Activated naive CD8-positive, alpha-beta T cell treated with anti-CD3 and anti-CD28 coated beads, Interleukin-2, amount 50 U/mL, for 16 hours (primary cell): Measurements from ENCODE around the gene CCDC152.

Experiments
- DNase-seq: peaks from one replicate; pipeline ENCODE4 v3.0.0-alpha.2; 2020; ENCODE audit warnings: low read depth, low spot score

The CCDC152 gene

DNA sequence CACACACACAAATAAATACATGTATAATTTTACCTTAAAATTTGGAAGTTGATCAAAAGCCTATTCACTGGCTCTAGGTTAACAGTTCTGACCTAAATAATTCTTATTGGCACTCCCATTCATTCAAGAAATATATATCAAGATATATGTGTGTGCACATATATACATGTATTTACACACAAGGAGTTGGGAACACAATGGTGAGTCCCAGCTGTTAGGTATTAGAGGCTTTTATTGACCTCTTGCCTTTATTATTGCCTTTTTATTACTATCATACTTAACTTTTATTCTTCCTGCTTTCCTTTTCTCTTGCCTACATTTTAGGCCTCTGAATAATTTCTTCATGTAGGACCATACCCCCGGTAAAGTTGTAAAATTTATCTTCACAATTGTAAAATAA is 25.0 kb downstream of the CCDC152 start:
- no peak for DNase-seq

DNA sequence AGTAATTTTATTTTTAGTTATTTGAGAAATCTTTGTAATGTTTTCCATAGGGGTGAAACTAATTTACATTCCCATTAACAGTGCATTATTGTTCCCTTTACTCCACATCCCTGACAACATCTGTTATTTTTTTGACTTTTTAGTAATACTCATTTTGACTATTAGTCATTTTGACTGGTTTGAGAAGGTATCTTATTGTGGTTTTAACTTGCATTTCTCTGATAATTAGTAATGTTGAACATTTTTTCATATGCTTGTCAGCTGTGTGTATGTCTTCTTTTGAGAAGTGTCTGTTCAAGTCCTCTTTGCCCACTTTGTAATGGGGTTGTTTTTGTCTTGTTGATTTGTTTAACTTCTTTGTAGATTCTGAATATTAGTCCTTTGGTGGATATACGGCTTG is 27.5 kb downstream of the CCDC152 start:
- DNase-seq: no peak

DNA sequence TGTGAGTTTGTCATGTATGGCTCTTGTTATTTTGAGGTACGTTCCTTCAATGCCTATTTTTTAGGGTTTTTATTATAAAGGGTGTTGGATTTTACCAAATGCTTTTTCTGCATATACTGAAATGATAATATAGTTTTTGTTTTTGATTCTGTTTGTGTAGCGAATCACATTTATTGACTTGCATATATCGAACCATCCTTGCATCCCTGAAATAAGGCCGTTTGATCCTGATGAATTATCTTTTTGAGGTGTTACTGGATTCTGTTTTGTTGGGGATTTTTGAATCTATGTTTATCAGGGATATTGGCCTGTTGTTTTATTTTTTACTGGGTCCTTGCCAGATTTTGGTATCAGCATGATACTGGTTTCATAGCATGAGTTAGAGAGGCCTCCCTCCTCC is 29.1 kb downstream of the CCDC152 start:
- no peak for DNase-seq

DNA sequence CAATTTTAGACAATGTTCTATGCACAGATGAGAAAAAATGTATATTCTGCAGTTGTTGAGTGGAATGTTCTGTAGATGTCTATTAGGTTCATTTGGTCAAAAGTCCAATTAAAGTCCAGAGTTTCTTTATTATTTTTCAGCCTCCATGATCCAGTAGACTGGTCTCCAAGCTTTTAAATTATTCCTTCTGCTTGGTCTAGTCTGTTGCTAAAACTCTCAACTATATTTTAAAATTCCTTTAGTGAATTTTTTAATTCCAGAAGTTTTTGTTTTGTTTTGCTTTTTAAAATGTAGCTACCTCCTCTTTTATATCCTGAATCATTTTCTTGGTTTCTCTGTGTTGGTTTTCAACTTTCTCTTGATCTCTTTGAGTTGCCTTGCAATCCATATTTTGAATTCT is 30.5 kb downstream of the CCDC152 start:
- DNase-seq: no peak

DNA sequence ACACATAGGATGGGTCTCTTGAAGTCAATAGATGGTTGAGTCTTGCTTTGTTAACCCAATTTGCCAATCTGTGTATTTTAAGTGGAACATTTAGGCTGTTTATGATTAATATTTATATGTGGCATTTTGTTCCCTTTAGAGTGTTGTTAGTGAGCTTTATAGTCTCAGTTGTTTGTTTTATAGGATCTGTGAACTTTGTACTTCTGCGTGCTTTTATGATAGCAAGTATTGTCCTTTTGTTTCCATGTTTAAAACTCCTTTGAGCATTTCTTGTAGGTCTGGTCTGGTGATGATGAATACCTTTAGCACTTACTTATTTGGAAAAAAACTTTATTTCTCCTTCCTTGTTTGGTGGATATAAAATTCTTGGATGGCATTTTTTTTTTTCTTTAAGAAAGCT is 31.2 kb downstream of the CCDC152 start:
- no peak for DNase-seq

DNA sequence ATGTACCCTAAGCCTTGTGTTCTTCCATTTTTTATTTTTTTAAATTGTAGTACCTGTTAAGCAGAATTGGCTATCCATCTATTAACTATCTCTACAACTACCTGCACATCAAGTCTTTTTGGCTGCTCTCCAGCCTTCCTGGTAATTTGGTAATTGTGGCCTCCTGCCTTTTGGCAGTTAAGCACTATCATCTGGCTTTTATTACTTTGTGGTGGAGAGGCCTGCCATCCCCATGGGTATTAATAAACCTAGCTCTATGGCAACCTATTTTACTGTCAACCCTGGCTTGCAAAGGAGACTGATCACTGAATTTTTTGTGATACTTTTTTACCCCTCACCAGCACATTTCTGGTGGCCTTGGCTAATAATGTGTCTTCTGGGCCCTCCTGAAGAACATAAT is 34.5 kb downstream of the CCDC152 start:
- DNase-seq: no peak

DNA sequence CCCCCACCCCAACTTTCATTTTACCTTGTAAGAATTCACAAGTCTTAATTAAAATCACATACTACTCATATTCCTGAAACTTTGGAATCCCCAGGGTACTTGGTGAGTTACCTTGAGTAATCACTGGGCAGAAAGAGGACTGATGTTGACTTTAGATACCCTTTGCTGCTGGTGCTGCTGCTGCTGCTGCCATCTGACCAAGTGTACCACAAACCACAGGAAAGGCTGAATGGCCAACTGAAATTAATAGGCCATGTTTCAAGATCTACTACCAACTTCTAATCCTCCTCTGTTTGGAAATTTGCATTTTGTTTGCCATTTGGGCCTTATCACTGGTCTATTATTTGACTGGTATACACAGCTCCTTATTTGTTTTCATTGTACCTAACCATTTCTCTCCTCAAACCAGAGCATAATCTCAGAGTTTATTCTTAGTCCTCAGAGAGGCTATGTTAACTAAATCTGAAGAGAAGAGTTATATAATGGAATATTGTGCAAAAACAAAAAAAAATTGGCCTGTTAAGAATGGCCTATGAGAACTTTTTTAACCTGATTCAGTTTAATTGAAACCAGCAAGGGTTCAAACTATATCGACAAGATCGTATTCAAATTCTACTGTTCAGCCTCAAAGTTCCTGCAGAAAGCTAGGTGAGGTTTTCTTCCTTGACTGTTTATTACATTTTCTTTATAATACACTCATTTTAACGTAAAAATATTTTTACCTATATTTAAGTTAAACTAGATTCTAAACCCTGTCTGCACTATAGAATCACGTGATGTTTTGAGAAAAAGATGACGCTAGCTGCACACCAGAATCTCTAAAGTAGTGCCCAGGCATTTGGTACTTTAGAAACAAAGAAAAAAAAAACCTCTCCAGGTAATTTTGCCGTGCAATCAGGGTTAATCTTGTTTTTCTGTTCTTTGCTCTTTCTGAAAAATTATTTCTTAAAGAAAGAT is 41.9 kb downstream of the CCDC152 start:
- no peak for DNase-seq

DNA sequence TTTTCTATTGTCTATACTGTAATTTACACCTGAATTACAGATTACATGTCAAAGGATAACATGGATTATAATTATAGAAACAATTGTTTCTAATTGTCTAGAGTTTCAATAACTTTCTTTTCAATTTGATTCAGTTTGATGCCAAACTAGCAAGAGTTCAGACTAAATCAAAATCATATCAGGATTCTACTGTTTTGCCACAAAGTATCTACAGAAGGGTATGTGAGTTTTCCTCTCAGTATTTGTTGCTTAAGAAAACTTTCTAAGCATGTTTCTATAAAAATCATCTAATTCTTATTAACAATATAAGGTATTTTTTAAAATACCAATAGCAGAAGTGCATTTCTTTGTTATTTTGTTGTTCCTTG is 42.6 kb downstream of the CCDC152 start:
- no peak for DNase-seq

DNA sequence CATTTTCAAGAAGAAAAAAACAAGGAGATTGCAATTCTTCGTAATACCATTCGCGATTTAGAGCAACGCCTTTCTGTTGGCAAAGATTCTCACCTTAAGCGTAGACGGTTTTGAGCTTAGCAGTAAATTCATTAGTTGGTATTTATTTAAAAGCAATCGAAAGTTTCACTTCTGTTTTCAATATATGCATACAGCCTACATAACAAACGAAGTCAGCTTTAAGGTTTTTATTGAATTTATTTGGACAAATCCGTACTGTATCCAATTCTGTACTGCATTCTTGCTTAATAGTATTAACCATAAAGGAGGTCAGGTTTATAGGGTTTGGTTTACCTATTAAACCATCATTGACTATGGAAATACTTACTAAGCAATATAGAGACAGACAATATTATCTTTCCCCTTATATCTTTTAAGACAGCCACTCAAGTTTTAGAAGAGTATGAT is 43.1 kb downstream of the CCDC152 start:
- no peak for DNase-seq

DNA sequence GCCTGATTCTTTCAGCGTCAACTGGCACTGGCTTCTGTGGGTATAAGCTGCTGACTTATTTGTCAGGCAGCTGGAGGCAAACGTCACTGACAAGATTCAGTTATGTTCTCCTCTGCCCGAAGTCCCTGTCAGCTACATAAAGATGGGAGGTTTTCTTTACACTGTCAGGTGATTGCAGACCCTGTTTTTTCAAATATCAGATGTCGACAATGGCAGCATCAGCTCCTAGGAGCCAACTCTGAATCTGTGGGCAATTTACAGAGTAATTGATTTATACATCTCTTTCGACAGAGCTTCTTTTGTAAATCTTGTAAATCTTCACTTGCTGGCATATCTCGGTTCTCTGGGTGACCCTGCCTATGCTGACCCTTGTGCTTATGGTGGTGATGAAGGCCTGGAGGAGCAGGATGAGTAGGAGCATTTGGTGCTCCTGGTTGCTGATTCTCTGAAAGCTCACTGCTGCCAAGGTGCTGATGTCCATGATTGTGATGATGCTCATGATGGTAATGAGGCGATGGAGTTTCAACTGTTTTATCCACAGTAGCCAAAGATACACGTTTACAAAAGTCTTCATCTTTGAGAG is 44.2 kb downstream of the CCDC152 start:
- DNase-seq: no peak

DNA sequence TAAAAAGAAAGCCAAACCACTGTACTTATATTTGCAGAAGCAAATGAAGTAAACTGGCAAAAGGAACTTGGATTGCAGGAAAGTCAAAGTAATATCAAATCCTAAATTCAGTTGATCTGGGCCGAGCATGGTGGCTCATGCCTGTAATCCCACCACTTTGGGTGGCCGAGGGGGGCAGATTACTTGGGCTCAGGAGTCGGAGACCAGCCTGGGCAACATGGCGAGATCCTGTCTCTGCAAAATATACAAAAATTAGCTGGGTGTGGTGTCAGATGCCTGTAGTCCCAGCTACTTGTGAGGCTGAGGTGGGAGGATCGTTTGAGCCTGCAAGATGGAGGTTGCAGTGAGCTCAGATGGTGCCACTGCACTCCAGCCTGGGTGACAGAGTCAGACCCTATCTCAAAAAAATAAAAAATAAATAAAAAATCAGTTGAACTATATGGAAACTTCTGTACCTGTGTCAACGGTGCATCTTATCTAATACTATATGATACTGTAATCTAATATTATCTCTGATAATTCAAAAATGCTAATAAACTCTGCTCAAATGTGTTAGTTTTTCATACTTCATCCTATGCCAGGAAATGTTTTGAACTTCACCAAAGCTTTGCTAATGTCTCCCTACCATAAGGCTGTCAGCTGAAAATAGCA is 45.0 kb downstream of the CCDC152 start:
- no peak for DNase-seq

DNA sequence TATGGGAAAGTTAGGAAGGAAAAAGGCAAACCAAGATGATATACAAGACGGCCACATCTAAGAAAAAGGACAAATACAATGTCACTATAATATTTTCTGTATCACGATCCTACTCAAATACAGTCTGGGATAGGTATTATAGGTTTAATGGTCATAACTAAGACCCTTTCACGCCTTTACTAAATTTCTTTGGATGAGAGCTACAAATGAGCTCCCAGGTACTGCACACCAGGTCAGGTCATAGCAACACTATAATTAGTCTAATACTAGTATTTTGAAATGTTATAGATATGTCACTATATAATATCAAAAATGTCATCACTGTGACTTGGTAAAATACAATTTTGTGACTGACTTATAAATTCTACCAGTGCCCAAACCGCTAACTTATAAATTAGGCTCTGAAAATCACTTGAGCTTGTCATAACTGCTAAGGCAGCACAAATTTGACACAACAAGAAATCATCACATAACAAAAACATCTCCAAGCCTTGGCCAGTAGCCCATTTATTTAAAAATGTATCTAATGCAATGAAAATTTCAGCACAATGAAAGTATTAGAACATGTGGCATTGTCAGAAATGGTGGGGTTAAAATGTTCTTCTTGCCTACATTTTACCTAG is 48.2 kb downstream of the CCDC152 start:
- DNase-seq: no peak

DNA sequence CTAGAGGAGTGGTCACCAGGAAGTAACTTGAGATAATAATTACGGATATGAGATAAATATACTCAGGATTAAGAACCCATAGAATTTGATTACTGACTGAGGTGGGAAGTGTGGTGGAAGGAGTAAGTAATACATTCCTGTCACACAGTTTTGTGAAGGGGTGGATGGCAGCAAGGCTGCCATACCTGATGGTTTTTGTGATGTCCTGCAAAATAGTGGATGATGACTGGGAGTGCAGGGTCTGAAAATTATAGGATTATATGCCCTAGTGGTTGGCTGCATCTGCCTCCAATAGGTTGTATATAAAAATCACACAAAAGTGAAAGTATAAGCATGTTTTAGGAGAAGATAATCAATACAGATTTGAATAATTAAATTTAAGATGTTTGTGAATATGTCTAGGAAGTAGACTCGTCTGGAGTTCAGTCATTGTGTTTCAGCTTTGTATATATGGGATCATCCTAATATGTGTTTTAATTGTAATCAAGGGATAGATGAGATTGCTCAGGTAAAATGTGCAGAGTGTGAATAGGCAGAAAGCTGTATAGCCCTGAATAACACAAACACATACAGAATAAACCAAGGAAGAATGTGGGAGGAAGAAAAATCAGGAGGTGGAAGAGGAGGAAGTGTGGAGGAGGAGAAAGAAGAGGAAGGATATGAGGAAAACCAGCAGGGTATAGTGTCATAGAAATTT is 49.5 kb downstream of the CCDC152 start:
- DNase-seq: no peak

DNA sequence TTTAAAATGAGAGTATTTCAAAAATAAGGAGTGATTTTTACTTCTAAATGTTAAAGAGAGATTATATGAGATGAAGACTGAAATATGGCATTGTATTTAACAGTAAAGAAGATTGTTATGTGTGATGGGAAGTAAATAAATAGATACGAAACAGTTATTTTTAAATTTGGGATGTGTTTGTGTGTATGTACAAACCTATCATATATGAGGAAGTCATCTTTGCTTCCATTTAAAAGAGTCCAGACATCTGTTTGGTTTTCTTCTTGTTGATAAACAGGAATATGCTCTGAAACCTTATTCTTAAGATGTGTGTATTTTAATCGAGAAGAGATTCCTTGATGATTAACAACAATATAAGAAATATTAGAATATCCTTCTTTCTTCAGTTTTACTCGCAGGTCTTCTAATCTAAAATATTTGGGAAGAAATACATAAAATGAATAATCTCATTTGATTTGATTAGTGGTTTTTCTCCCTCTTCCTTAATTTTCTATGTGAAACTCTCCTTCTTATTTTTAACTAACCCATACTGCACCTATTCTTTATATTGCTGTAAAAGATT is 50.2 kb downstream of the CCDC152 start:
- no peak for DNase-seq

DNA sequence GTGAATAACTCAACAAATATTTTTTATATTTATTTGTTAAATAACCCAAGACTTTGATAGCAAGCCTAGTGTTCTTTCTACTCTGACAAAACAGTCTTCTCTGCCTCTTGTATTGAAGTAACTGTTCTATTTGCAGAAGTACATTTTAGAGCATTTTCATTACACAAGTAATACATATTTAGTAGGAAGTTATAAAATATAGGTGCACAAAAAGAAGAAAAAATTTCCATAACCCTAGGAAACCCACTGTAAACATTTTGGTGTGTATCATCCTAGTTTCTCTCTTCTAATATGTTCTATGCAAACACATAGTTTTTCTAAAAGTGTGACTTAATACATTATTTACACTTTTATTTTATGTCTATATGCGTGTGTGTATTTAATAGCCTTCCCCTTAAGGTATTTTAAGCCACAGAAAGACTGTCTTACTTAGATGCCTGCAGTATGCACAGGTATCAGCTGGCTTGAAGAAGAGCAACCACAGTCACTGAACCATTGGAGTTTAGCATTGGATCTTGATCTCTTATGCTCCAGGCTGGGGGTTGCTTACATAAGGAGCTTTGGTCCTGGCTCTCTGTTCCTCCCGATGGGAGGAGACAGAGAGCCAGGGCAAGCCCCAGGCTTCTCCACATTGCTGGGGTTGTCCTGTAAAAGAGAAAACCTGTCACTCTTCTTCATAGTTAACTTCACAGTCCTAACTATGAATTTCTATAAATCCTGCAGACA is 51.3 kb downstream of the CCDC152 start:
- no peak for DNase-seq

DNA sequence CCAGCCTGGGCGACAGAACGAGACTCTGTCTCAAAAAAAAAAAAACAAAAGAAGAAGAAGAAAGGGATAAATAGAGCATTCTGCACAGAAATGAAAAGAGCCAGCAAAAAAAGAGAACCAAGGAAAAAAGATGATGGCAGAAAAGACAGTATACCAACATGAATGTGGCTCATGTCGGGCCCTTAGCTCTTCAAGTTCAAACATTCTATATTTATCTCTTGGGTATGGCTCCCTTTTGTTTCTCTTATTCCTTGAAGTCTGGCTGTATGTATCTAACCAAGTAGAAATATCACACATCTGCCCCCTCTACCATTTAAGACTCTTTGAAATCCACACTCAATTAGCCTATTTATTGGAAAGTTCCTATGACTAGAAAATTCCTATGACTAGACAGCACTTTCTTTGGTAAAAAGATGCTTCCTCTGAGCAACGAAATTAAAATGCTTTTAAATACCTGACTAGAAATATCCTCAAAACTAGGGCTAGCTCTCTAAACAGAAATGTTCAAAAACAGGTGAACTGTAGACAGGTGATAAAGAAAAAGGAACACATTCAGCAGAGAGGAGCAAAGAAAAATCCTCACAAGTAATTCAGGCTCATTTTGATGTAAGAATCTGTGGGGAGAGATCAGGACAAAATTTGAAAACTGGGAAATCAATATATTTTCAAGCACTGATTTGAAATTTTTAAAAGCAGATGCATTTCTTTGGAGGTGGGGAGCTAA is 52.4 kb downstream of the CCDC152 start:
- no peak for DNase-seq

DNA sequence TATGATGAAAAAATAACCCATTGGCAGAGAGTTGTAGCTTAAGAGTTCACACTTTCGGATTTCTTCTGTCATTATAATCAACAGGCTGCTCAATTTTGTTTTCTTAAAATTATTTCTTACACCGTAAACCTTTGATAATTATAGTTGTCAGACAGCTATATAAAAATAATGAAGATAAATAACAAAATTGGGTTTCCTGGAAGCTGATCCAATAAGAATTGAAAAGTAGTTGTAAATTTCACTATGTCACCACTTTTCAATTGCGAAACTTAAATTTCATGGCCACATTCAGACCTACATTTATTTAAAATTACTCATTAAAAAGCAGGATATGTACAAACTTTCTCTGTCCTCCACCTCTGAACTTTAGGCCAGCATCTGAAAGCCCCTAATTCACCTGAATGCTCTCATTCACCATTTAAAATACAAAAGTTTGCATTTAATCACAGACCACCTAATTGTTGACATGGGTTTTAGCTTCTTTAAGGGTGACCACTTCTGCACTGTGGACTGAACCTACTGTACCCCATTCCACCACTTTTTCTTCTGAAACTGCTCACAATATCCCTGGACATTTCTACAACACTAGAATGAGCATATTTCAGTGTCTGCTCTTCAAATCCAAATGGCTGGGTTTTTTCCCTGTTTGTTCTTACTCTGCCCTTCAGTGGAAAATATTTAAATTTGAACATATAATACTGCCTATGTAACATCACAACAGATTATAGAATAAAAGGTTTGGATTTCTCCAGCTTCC is 54.4 kb downstream of the CCDC152 start:
- DNase-seq: no peak

DNA sequence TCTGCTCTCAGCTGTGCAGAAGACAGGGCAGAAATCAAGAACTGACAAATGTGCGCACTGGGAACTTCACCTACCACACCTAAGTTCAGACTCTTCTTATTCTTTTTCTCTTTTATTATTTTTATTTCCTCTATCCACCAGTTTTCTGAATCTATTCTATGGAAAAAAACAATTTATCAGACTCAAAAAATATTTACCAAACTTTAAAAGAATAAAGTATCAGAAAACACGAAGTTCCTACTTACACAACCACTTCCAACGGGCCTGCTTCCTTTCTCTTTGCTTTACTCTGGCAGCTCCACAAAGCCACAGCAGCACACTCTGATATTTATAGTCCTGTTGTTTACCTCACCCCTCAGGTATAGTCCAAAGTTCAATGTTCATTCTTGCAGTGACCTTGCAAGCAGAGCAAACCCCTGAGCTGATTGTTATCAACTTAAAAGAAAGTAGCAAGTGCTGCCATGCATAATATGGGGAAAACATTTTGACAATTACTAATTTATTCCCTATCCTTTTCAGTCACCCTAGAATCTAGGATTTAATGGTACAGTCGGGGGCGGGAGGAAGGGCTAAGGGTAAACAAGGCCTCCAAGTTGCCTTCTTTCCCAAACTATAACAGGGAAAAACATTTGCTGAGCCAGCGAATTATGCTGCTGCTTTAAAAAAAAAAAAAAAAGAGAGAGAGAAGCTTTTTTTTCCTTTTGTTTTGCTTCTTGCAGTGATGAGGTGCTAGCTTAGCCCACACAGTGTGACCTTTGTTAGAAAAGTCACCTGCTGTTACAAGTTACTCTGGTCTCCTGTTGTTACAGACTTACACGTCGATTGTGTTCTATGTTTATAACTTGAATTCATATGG is 55.2 kb downstream of the CCDC152 start, which contains the start of gene SELENOP:
SELENOP (minus strand) TSS at position 302 of the 856 bp plus-strand sequence. CDS start 3,539 bp downstream, outside the sequence.
- no peak for DNase-seq
